ENCODE data around the gene RFNG. TPM values are rescaled to one million over a fixed set of nuclear protein-coding genes. Genes with fewer than 3 reads are reported as not detected.
A peak's percentile ranks its signal among the peaks of the same experiment; 100 is the strongest.

The RFNG gene, protein sequence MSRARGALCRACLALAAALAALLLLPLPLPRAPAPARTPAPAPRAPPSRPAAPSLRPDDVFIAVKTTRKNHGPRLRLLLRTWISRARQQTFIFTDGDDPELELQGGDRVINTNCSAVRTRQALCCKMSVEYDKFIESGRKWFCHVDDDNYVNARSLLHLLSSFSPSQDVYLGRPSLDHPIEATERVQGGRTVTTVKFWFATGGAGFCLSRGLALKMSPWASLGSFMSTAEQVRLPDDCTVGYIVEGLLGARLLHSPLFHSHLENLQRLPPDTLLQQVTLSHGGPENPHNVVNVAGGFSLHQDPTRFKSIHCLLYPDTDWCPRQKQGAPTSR
- total RNA-seq (2014; rRNA removed): 46.7 and 46.8 TPM in 2 replicates
- Bru-seq, nascent RNA: percentile 66 among the genes with signal in this experiment
- percentile 84 among the genes with signal in this experiment for BruChase-seq, experiment 1, labeled RNA remaining after a 6-hour chase
- BruChase-seq, experiment 2, labeled RNA remaining after a 2-hour chase: percentile 79 among the genes with signal in this experiment
- long read RNA-seq, transcript RFNG-201 (8 exons, 1,828 nt): major isoform, 52 of 151 reads
- long read RNA-seq, transcript RFNG-209 (1 exons, 2,886 nt): minor isoform, 10 of 151 reads
- long read RNA-seq, partial matches to known transcripts: 50 of 151 reads
- long read RNA-seq, other reads (novel, unspliced or antisense): 26 of 151 reads

DNA sequence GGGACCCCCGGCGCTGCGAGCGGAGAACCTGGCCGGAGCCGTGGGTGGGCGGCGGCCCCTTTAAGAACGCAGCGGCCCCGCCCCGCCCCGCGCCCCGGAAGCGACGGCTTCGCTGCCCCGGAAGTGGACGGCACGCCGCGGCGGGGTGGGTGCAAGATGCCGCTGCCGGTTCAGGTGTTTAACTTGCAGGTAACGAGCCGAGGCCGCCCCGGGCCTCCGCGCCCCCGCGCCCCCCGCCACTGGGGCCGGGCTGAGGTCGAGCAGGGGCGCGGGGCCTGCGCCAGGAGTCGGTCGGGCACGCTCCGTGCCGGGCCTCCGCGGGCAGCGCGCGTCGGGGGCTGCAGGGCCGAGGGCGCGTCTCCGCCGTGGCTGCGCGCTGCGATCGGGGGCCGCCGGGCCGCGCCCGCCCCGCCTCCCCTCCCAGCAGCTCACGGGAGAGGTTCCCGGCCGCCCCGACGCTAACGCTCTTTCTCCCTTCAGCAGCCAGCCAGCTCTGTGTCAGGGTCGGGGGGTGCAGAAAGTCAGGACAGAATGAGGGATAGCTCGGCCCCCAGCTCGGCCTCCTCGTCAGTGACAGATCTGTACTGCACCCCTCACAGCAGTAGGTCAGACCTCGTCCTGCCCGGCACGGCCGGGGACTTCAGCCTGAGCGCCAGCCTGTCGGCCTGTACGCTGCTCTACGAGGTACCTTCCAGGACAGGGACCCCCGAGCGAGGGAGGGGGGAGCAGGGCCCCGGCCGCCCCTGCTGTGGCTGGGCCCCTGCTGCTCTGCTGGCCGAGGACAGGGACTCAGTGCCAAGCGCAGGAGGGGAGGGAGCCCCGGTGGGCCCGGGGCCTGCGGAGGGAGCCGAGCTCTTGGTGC is at the start of gene RFNG, which contains the start of gene GPS1:
RFNG (minus strand) TSS at position 36 of the 862 bp plus-strand sequence. CDS start 45 bp downstream, outside the sequence.
GPS1 (plus strand) TSS at position 123 of the 862 bp plus-strand sequence; CDS start at position 157, 34 bp downstream.
- H3K79me2 ChIP-seq (ENCODE audit: low read length): peaks cover 28% of the 10 kb centered on the region
- no peaks in the 10 kb centered on the region for H3K27me3 ChIP-seq (ENCODE audit: low read length)
- ChIA-PET POLR2A (ENCODE audit: unreplicated experiment) (interaction anchor here (0.7 to 1.0 kb wide), 2 partner anchors 13 to 14 kb away, joined by 3 to 5 read pairs; partner anchors contain the start of gene DCXR), CTCF (interaction anchor here (0.7 kb wide), 1 partner anchor 92 kb away, joined by 3 read pairs; no protein-coding TSS in a partner anchor)
- DNase-seq (peak; percentile 68), ATAC-seq (peak; percentile 81)
- no peak within 1 kb of the TSS for H3K27ac ChIP-seq (ENCODE audit: low read length)
- peak within 1 kb of the TSS; percentile 48; the same call in 1 of the 2 replicates for H2AFZ ChIP-seq (ENCODE audit: low read length)
- no peaks in the 10 kb centered on the region for H3K9me2 ChIP-seq (replicated peaks; ENCODE audit: low read length)
- H3K36me3 ChIP-seq (ENCODE audit: low read depth, low read length): peaks cover 10% of the 10 kb centered on the region
- no peak for TF ChIP-seq EZH2 (IDR thresholded peaks at IDR 0.05; ENCODE audit: low read length, unreplicated experiment)
- TF ChIP-seq EZH2phosphoT487 (IDR thresholded peaks at IDR 0.05; ENCODE audit: borderline replicate concordance, low read length): no peak
- no peaks in the 10 kb centered on the region for H3K9me3 ChIP-seq (ENCODE audit: low read length)
- no TSS peak for BruUV-seq (replicated peaks)
- H3K4me3 ChIP-seq (ENCODE audit: low read length): peak within 1 kb of the TSS; percentile 100
- intact Hi-C loops (cut with micrococcal nuclease): no loop called here
- peak within 1 kb of the TSS; percentile 99 for H3K4me2 ChIP-seq (ENCODE audit: low read length)
- peaks cover 8% of the 10 kb centered on the region; the same call in 1 of the 2 replicates for H3K4me1 ChIP-seq (ENCODE audit: insufficient read depth, low read length)
- H4K20me1 ChIP-seq (ENCODE audit: low read length): no peaks in the 10 kb centered on the region
- no peaks in the 10 kb centered on the region for H3F3A ChIP-seq (ENCODE audit: low read length, unreplicated experiment)
- H3K9ac ChIP-seq (ENCODE audit: low read length): peak within 1 kb of the TSS; percentile 92

DNA sequence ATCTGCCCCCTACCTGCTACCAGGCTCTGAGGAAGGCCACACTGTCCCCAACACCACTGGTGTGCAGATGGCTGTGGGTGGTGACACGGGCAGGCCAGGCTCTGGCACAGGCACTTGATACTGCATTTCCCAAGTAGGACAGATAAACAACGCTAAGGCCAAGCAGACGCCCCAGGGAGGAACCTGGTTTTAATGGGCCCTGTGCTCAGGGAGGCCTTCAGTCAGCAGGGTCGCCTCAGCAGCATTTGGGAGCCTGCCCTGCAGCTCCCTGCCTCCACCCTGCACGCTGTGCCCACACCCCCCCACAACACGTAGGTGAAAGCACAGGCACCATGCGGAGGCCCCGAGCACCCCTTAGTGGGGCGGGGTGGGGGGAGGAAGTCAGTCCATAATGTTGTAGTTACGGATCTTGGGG is 49.7 kb upstream of the RFNG start:
- Histone ChIP-seq H4K20me1 (ENCODE audit: low read length) (peaks cover 9% of the 10 kb centered on the region), H3K79me2 (ENCODE audit: low read length) (peaks cover 26% of the 10 kb centered on the region), H3K4me2 (ENCODE audit: low read length) (no peak overlapping the region), H3K27ac (ENCODE audit: low read length) (no peak overlapping the region), H3K36me3 (ENCODE audit: low read depth, low read length) (peaks cover 1% of the 10 kb centered on the region; the same call in 1 of the 2 replicates), H3K9me2 (replicated peaks; ENCODE audit: low read length) (no peaks in the 10 kb centered on the region), H3K27me3 (ENCODE audit: low read length) (no peaks in the 10 kb centered on the region), H3K9me3 (ENCODE audit: low read length) (no peaks in the 10 kb centered on the region), H3F3A (ENCODE audit: low read length, unreplicated experiment) (no peaks in the 10 kb centered on the region), H2AFZ (ENCODE audit: low read length) (no peak overlapping the region), H3K4me1 (ENCODE audit: insufficient read depth, low read length) (peaks cover 32% of the 10 kb centered on the region), H3K9ac (ENCODE audit: low read length) (no peak overlapping the region), H3K4me3 (ENCODE audit: low read length) (no peak overlapping the region)
- intact Hi-C loops (cut with micrococcal nuclease): no loop called here
- ChIA-PET CTCF (no interaction called here), POLR2A (ENCODE audit: unreplicated experiment) (no interaction called here)
- no TSS peak for BruUV-seq (replicated peaks)
- ATAC-seq: no peak
- TF ChIP-seq, protein P1, sequence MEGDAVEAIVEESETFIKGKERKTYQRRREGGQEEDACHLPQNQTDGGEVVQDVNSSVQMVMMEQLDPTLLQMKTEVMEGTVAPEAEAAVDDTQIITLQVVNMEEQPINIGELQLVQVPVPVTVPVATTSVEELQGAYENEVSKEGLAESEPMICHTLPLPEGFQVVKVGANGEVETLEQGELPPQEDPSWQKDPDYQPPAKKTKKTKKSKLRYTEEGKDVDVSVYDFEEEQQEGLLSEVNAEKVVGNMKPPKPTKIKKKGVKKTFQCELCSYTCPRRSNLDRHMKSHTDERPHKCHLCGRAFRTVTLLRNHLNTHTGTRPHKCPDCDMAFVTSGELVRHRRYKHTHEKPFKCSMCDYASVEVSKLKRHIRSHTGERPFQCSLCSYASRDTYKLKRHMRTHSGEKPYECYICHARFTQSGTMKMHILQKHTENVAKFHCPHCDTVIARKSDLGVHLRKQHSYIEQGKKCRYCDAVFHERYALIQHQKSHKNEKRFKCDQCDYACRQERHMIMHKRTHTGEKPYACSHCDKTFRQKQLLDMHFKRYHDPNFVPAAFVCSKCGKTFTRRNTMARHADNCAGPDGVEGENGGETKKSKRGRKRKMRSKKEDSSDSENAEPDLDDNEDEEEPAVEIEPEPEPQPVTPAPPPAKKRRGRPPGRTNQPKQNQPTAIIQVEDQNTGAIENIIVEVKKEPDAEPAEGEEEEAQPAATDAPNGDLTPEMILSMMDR (conservative IDR thresholded peaks at IDR 0.05; ENCODE audit: low read depth, low read length): no peak
- no peak for DNase-seq
